Astrocyte (in vitro differentiated cells and primary cell): Measurements from ENCODE around the gene INTS6. TPM values are rescaled to one million over a fixed set of nuclear protein-coding genes. Genes with fewer than 3 reads are reported as not detected.
A peak's percentile ranks its signal among the peaks of the same experiment; 100 is the strongest.

Source experiments
- DNase-seq: peaks from one replicate; pipeline ENCODE4 v3.0.0-alpha.2; 2010; ENCODE audit warnings: low read depth
- FAIRE-seq: peaks from 2 replicates; lab custom pipeline; 2011; peaks lifted over from hg19 to GRCh38; lab: Jason Lieb, UNC
- H2AFZ ChIP-seq: 2 replicates; pipeline ENCODE4 v1.6.0; 2012; ENCODE audit warnings: low read depth, low read length, inconsistent platforms
- H3K27ac ChIP-seq: 2 replicates; pipeline ENCODE4 v1.5.1; 2011; ENCODE audit warnings: low read depth, low read length, inconsistent platforms
- H3K27me3 ChIP-seq: 2 replicates; pipeline ENCODE4 v1.6.0; 2011; ENCODE audit warnings: low read length, inconsistent platforms; ENCODE audit not compliant: insufficient read depth
- H3K36me3 ChIP-seq: 2 replicates; pipeline ENCODE4 v1.5.1; 2011; ENCODE audit warnings: low read length, inconsistent platforms; ENCODE audit not compliant: insufficient read depth
- H3K4me1 ChIP-seq: 2 replicates; pipeline ENCODE4 v1.5.1; 2011; ENCODE audit warnings: low read length, inconsistent platforms; ENCODE audit not compliant: insufficient read depth
- H3K4me2 ChIP-seq: 2 replicates; pipeline ENCODE4 v1.6.0; 2012; ENCODE audit warnings: low read length, inconsistent platforms
- H3K4me3 ChIP-seq: 2 replicates; pipeline ENCODE4 v1.5.1; 2011; ENCODE audit warnings: low read depth, mild to moderate bottlenecking, low read length, inconsistent platforms; ENCODE audit not compliant: insufficient read depth
- H3K79me2 ChIP-seq: 2 replicates; pipeline ENCODE4 v1.6.0; 2012; ENCODE audit warnings: mild to moderate bottlenecking, low read length, inconsistent platforms; ENCODE audit not compliant: insufficient read depth
- H3K9ac ChIP-seq: 2 replicates; pipeline ENCODE4 v1.6.0; 2012; ENCODE audit warnings: mild to moderate bottlenecking, low read length, inconsistent platforms
- H3K9me3 ChIP-seq: 2 replicates; pipeline ENCODE4 v1.5.1; 2012; ENCODE audit warnings: low read depth, mild to moderate bottlenecking, low read length, inconsistent platforms; ENCODE audit not compliant: insufficient read depth
- H4K20me1 ChIP-seq: 2 replicates; pipeline ENCODE4 v1.6.0; 2012; ENCODE audit warnings: low read length, inconsistent platforms; ENCODE audit not compliant: insufficient read depth
- H3K27ac Mint-ChIP-seq: one replicate; pipeline ENCODE4 v1.8.0; 2021; ENCODE audit warnings: mild to moderate bottlenecking, mixed read lengths; ENCODE audit not compliant: unreplicated experiment
- H3K27me3 Mint-ChIP-seq: one replicate; pipeline ENCODE4 v1.8.0; 2021; ENCODE audit warnings: low read depth, mixed read lengths; ENCODE audit not compliant: unreplicated experiment
- H3K36me3 Mint-ChIP-seq: one replicate; pipeline ENCODE4 v1.8.0; 2021; ENCODE audit warnings: low read depth, mixed read lengths; ENCODE audit not compliant: unreplicated experiment
- H3K4me1 Mint-ChIP-seq: one replicate; pipeline ENCODE4 v1.8.0; 2021; ENCODE audit warnings: low read depth, mixed read lengths; ENCODE audit not compliant: unreplicated experiment
- H3K4me3 Mint-ChIP-seq: one replicate; pipeline ENCODE4 v1.8.0; 2021; ENCODE audit warnings: mild to moderate bottlenecking, moderate library complexity, mixed read lengths; ENCODE audit not compliant: unreplicated experiment
- H3K9me3 Mint-ChIP-seq: one replicate; pipeline ENCODE4 v1.8.0; 2021; ENCODE audit warnings: mild to moderate bottlenecking, mixed read lengths; ENCODE audit not compliant: unreplicated experiment
- CTCF ChIP-seq: IDR thresholded peaks from 2 replicates; pipeline ENCODE4 v1.5.1; 2011; ENCODE audit warnings: low read depth, mild to moderate bottlenecking, inconsistent platforms, low read length, moderate library complexity; ENCODE audit not compliant: insufficient read depth
- EZH2 ChIP-seq: IDR thresholded peaks from 2 replicates; pipeline ENCODE4 v1.6.1; 2012; ENCODE audit warnings: mild to moderate bottlenecking, low read length, inconsistent platforms; ENCODE audit not compliant: insufficient read depth
- total RNA-seq: library from RNA; stranded (reverse); gene quantifications from 2 replicates; pipeline ENCODE4 v1.2.1, GENCODE V29; 2021

The INTS6 gene
- total RNA-seq, 1 donor from 2014 or later: 47.6 TPM

- Mint-ChIP-seq H3K36me3 (peaks cover 4% of the 10 kb centered on the region), H3K4me1 (peaks cover 9% of the 10 kb centered on the region), H3K4me3 (no peak overlapping the region), H3K27me3 (no peaks in the 10 kb centered on the region), H3K27ac (no peak overlapping the region), H3K9me3 (no peaks in the 10 kb centered on the region)
- Histone ChIP-seq H3K4me1 (no peaks in the 10 kb centered on the region), H3K27me3 (no peaks in the 10 kb centered on the region), H3K4me2 (no peak overlapping the region), H3K36me3 (peaks cover 11% of the 10 kb centered on the region), H3K79me2 (peaks cover 17% of the 10 kb centered on the region), H4K20me1 (no peaks in the 10 kb centered on the region), H2AFZ (no peak overlapping the region), H3K27ac (no peak overlapping the region), H3K4me3 (no peak overlapping the region), H3K9me3 (no peaks in the 10 kb centered on the region), H3K9ac (no peak overlapping the region)
- DNase-seq: peak; percentile 18
- no peak for FAIRE-seq
- no peak for TF ChIP-seq EZH2
- TF ChIP-seq CTCF: no peak
Observed at GRCh38 chr13:51444922-51445321, 7.9 kb downstream of the INTS6 start.

GRCh38 chr13:51440381-51440780 lies 12.5 kb downstream of the INTS6 start:
- DNase-seq (no peak), FAIRE-seq (no peak)
- Mint-ChIP-seq H3K9me3 (no peaks in the 10 kb centered on the region), H3K27me3 (no peaks in the 10 kb centered on the region), H3K36me3 (no peaks in the 10 kb centered on the region), H3K4me3 (no peak overlapping the region), H3K4me1 (peaks cover 4% of the 10 kb centered on the region), H3K27ac (no peak overlapping the region)
- no peak overlapping the region for H2AFZ ChIP-seq
- no peak overlapping the region for H3K9ac ChIP-seq
- H4K20me1 ChIP-seq: no peaks in the 10 kb centered on the region
- H3K4me1 ChIP-seq: no peaks in the 10 kb centered on the region
- peaks cover 4% of the 10 kb centered on the region for H3K79me2 ChIP-seq
- H3K36me3 ChIP-seq: no peaks in the 10 kb centered on the region
- H3K27me3 ChIP-seq: no peaks in the 10 kb centered on the region
- no peak overlapping the region for H3K27ac ChIP-seq
- H3K4me2 ChIP-seq: no peak overlapping the region
- H3K9me3 ChIP-seq: no peaks in the 10 kb centered on the region
- no peak for TF ChIP-seq CTCF
- no peak for TF ChIP-seq EZH2
- no peak overlapping the region for H3K4me3 ChIP-seq

- H4K20me1 ChIP-seq: peaks cover 6% of the 10 kb centered on the region
- peaks cover 4% of the 10 kb centered on the region for H3K4me1 Mint-ChIP-seq
- H3K9me3 Mint-ChIP-seq: no peaks in the 10 kb centered on the region
- no peak overlapping the region for H3K27ac Mint-ChIP-seq
- TF ChIP-seq EZH2 (no peak), CTCF (no peak)
- no peak overlapping the region for H3K4me3 Mint-ChIP-seq
- H3K27me3 ChIP-seq: no peaks in the 10 kb centered on the region
- no peak overlapping the region for H3K9ac ChIP-seq
- no peaks in the 10 kb centered on the region for H3K36me3 ChIP-seq
- H3K4me1 ChIP-seq: no peaks in the 10 kb centered on the region
- H3K4me3 ChIP-seq: no peak overlapping the region
- no peak overlapping the region for H3K4me2 ChIP-seq
- H3K27ac ChIP-seq: no peak overlapping the region
- FAIRE-seq (no peak), DNase-seq (no peak)
- no peaks in the 10 kb centered on the region for H3K9me3 ChIP-seq
- no peaks in the 10 kb centered on the region for H3K27me3 Mint-ChIP-seq
- no peaks in the 10 kb centered on the region for H3K36me3 Mint-ChIP-seq
- no peak overlapping the region for H2AFZ ChIP-seq
- H3K79me2 ChIP-seq: peaks cover 4% of the 10 kb centered on the region
Observed at GRCh38 chr13:51437550-51438127, 15.2 kb downstream of the INTS6 start.
